Esophagus muscularis mucosa (tissue), 3 donors: ENCODE measurements around the gene CMTM7.

Source experiments
- CTCF ChIP-seq, 3 experiments: fragments of 200-600 bp in 2 of 3; fragments of 450-650 bp in 1 of 3; sonication (generic) in 2 of 3; IDR thresholded peaks; one replicate each; pipeline ENCODE4 v1.5.1; 2017 to 2019; ENCODE audit warnings: antibody characterized with exemption in 3 of 3, mild to moderate bottlenecking in 2 of 3, moderate library complexity in 1 of 3
- POLR2A ChIP-seq: fragments of 450-650 bp; IDR thresholded peaks from one replicate; pipeline ENCODE4 v1.6.1; 2017; ENCODE audit warnings: antibody characterized with exemption, moderate library complexity, mild to moderate bottlenecking, low read depth

DNA sequence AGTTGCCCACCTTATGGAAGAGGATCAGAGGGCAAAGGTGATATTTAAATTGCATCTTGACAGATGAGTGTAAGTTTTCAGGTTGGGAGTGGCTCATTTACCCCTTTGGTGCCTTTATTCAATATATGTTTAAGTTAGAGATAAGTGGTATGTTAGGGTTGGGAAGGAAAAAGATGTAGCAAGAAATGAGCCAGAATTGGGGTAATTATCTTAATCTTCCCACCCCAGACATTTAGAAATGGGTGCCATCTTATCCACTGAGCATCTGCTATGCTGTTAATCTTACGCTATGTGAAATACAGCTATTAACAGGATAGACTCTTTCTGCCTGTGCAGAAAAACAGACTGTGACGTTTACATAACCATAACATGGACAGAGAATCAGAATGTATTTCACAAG is 6.3 kb downstream of the CMTM7 start:
- TF ChIP-seq POLR2A = no peak
- no peak for TF ChIP-seq CTCF (IDR thresholded peaks at IDR 0.05)
